Mesodermal cell (in vitro differentiated cells): ENCODE measurements around the gene METTL25.

ENCODE experiments used
- H3K27ac ChIP-seq: 2 replicates; pipeline ENCODE4 v1.7.0; 2013; ENCODE audit warnings: mild to moderate bottlenecking, low read depth, low read length, moderate library complexity; ENCODE audit not compliant: severe bottlenecking
- H3K36me3 ChIP-seq: 2 replicates; pipeline ENCODE4 v1.7.1; 2013; ENCODE audit warnings: mild to moderate bottlenecking, low read length, moderate library complexity; ENCODE audit not compliant: control insufficient read depth, insufficient read depth
- H3K4me1 ChIP-seq: one replicate; pipeline ENCODE4 v1.7.1; 2013; ENCODE audit warnings: mild to moderate bottlenecking, low read length; ENCODE audit not compliant: insufficient read depth, control insufficient read depth, poor library complexity, severe bottlenecking
- H3K4me3 ChIP-seq: 2 replicates; pipeline ENCODE4 v1.7.0; 2013; ENCODE audit warnings: low read length, control low read depth, mild to moderate bottlenecking; ENCODE audit not compliant: insufficient read depth, poor library complexity, severe bottlenecking; ENCODE audit errors: extremely low read depth
- H3K9me3 ChIP-seq: 2 replicates; pipeline ENCODE4 v1.7.1; 2013; ENCODE audit warnings: mild to moderate bottlenecking, low read length, moderate library complexity; ENCODE audit not compliant: control insufficient read depth
- WGBS, 2 experiments: methylation state at CpG; one replicate each; pipeline ENCODE4 v1.1.5; 2013; ENCODE audit warnings: missing lambda C conversion rate in 2 of 2; ENCODE audit not compliant: insufficient coverage in 2 of 2; 5-methylcytosine and 5-hydroxymethylcytosine counted together

The METTL25 gene

GRCh38 chr12:82522762-82523161 lies 164.4 kb downstream of the METTL25 start:
- H3K4me1 ChIP-seq, result no peaks in the 10 kb centered on the region
- no peak overlapping the region for H3K27ac ChIP-seq
- no peaks in the 10 kb centered on the region for H3K36me3 ChIP-seq
- H3K9me3 ChIP-seq, result no peaks in the 10 kb centered on the region
- no peak overlapping the region for H3K4me3 ChIP-seq

- 68 to 100% methylated on average over 1 to 3 of the region's 3 CpGs for WGBS, 2 experiments
- no peaks in the 10 kb centered on the region for H3K36me3 ChIP-seq
- H3K4me3 ChIP-seq, result no peak overlapping the region
- H3K4me1 ChIP-seq, result no peaks in the 10 kb centered on the region
- H3K9me3 ChIP-seq, result no peaks in the 10 kb centered on the region
- H3K27ac ChIP-seq, result no peak overlapping the region
Observed at GRCh38 chr12:82523996-82524395, 165.7 kb downstream of the METTL25 start.

GRCh38 chr12:82524641-82525040 lies 166.3 kb downstream of the METTL25 start:
- WGBS, 2 experiments, result no CpG with 5 or more reads among the region's 2 CpGs

GRCh38 chr12:82525616-82526015 lies 167.3 kb downstream of the METTL25 start:
- no peaks in the 10 kb centered on the region for H3K4me1 ChIP-seq
- no peak overlapping the region for H3K27ac ChIP-seq
- H3K4me3 ChIP-seq, result no peak overlapping the region
- H3K9me3 ChIP-seq, result no peaks in the 10 kb centered on the region
- H3K36me3 ChIP-seq, result no peaks in the 10 kb centered on the region
- 82% methylated on average over 2 of the region's 2 CpGs; no CpG with 5 or more reads in 1 of the 2 experiments for WGBS, 2 experiments

More at GRCh38 chr12:82524641-82525040, 166.3 kb downstream of the METTL25 start:
- Histone ChIP-seq H3K27ac (no peak overlapping the region), H3K4me3 (no peak overlapping the region), H3K9me3 (no peaks in the 10 kb centered on the region), H3K36me3 (no peaks in the 10 kb centered on the region), H3K4me1 (no peaks in the 10 kb centered on the region)

GRCh38 chr12:82527165-82527780 lies 168.9 kb downstream of the METTL25 start:
- no peak overlapping the region for H3K27ac ChIP-seq
- H3K36me3 ChIP-seq, result no peaks in the 10 kb centered on the region
- H3K4me1 ChIP-seq, result no peaks in the 10 kb centered on the region
- H3K9me3 ChIP-seq, result no peaks in the 10 kb centered on the region
- WGBS, 2 experiments, result no CpG with 5 or more reads among the region's 5 CpGs
- no peak overlapping the region for H3K4me3 ChIP-seq
